Endothelial cell (in vitro differentiated cells): ENCODE measurements around the gene FYCO1. TPM values are rescaled to one million over a fixed set of nuclear protein-coding genes. Genes with fewer than 3 reads are reported as not detected.
A peak's percentile ranks its signal among the peaks of the same experiment; 100 is the strongest.

Experiments used
- DNase-seq: peaks from one replicate; pipeline ENCODE4 v3.0.0; 2021; ENCODE audit warnings: low spot score
- H3K27ac Mint-ChIP-seq: one replicate; pipeline ENCODE4 v1.8.0; 2021; ENCODE audit warnings: mixed read lengths, inconsistent platforms; ENCODE audit not compliant: unreplicated experiment
- H3K27me3 Mint-ChIP-seq: one replicate; pipeline ENCODE4 v1.8.0; 2021; ENCODE audit warnings: mild to moderate bottlenecking, moderate library complexity, mixed read lengths, inconsistent platforms; ENCODE audit not compliant: unreplicated experiment
- H3K36me3 Mint-ChIP-seq: one replicate; pipeline ENCODE4 v1.8.0; 2021; ENCODE audit warnings: mild to moderate bottlenecking, low read depth, mixed read lengths, inconsistent platforms; ENCODE audit not compliant: unreplicated experiment
- H3K4me1 Mint-ChIP-seq: one replicate; pipeline ENCODE4 v1.8.0; 2021; ENCODE audit warnings: mild to moderate bottlenecking, mixed read lengths, inconsistent platforms; ENCODE audit not compliant: unreplicated experiment
- H3K4me3 Mint-ChIP-seq: one replicate; pipeline ENCODE4 v1.8.0; 2021; ENCODE audit warnings: mild to moderate bottlenecking, mixed read lengths, inconsistent platforms; ENCODE audit not compliant: unreplicated experiment
- H3K9me3 Mint-ChIP-seq: one replicate; pipeline ENCODE4 v1.8.0; 2021; ENCODE audit warnings: mixed read lengths, inconsistent platforms; ENCODE audit not compliant: unreplicated experiment
- total RNA-seq: library from RNA; stranded (reverse); fragmentation: NEBNext Ultra II Directional; extraction: Animal tissue kit (Norgen Biotek cat#: 25700); gene quantifications from one replicate; pipeline ENCODE4 v1.2.1, GENCODE V29; 2021; ENCODE audit not compliant: unreplicated experiment
- TF ChIP-seq, protein P1 (sequence below): fragments of 200-600 bp; sonication (generic); IDR thresholded peaks from one replicate; pipeline ENCODE4 v1.5.0; 2021; ENCODE audit warnings: antibody characterized with exemption; ENCODE audit not compliant: unreplicated experiment

The FYCO1 gene
- total RNA-seq, 1 donor from 2014 or later, result 13.8 TPM

GRCh38 chr3:45940004-45940780, 55.4 kb downstream of the FYCO1 start:
- peaks cover 6% of the 10 kb centered on the region for H3K4me1 Mint-ChIP-seq
- H3K27ac Mint-ChIP-seq, result no peak overlapping the region
- DNase-seq, result no peak
- H3K36me3 Mint-ChIP-seq, result peaks cover 5% of the 10 kb centered on the region
- H3K27me3 Mint-ChIP-seq, result no peaks in the 10 kb centered on the region
- no peaks in the 10 kb centered on the region for H3K9me3 Mint-ChIP-seq
- TF ChIP-seq, protein P1, sequence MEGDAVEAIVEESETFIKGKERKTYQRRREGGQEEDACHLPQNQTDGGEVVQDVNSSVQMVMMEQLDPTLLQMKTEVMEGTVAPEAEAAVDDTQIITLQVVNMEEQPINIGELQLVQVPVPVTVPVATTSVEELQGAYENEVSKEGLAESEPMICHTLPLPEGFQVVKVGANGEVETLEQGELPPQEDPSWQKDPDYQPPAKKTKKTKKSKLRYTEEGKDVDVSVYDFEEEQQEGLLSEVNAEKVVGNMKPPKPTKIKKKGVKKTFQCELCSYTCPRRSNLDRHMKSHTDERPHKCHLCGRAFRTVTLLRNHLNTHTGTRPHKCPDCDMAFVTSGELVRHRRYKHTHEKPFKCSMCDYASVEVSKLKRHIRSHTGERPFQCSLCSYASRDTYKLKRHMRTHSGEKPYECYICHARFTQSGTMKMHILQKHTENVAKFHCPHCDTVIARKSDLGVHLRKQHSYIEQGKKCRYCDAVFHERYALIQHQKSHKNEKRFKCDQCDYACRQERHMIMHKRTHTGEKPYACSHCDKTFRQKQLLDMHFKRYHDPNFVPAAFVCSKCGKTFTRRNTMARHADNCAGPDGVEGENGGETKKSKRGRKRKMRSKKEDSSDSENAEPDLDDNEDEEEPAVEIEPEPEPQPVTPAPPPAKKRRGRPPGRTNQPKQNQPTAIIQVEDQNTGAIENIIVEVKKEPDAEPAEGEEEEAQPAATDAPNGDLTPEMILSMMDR, result no peak
- H3K4me3 Mint-ChIP-seq, result no peak overlapping the region

- Mint-ChIP-seq H3K4me3 (no peak overlapping the region), H3K4me1 (peaks cover 6% of the 10 kb centered on the region), H3K9me3 (no peaks in the 10 kb centered on the region), H3K36me3 (peaks cover 10% of the 10 kb centered on the region), H3K27ac (no peak overlapping the region), H3K27me3 (no peaks in the 10 kb centered on the region)
- TF ChIP-seq, protein P1, result no peak
- DNase-seq, result no peak
These were observed 56.3 kb downstream of the FYCO1 start for GRCh38 chr3:45939341-45939771.

- TF ChIP-seq, protein P1, result peak; percentile 75
- no peak overlapping the region for H3K27ac Mint-ChIP-seq
- no peaks in the 10 kb centered on the region for H3K9me3 Mint-ChIP-seq
- peaks cover 6% of the 10 kb centered on the region for H3K4me1 Mint-ChIP-seq
- DNase-seq, result peak; percentile 83
- H3K4me3 Mint-ChIP-seq, result no peak overlapping the region
- H3K36me3 Mint-ChIP-seq, result peaks cover 10% of the 10 kb centered on the region
- no peaks in the 10 kb centered on the region for H3K27me3 Mint-ChIP-seq
These were observed 56.8 kb downstream of the FYCO1 start for GRCh38 chr3:45938864-45939263.

- H3K4me3 Mint-ChIP-seq, result no peak overlapping the region
- no peaks in the 10 kb centered on the region for H3K9me3 Mint-ChIP-seq
- TF ChIP-seq, protein P1, result no peak
- H3K27me3 Mint-ChIP-seq, result no peaks in the 10 kb centered on the region
- no peak for DNase-seq
- H3K4me1 Mint-ChIP-seq, result peaks cover 6% of the 10 kb centered on the region
- peaks cover 10% of the 10 kb centered on the region for H3K36me3 Mint-ChIP-seq
- no peak overlapping the region for H3K27ac Mint-ChIP-seq
These were observed 57.6 kb downstream of the FYCO1 start for GRCh38 chr3:45938043-45938435.
